GM18511 (cell line): Measurements from ENCODE around the gene AP3B1.
"Not testable (repeated sequence)": the region's sequence is repeated elsewhere in the genome, so short reads cannot be mapped to it uniquely, and the experiment has no call there.

ENCODE experiments used
- ATAC-seq: cut with Tn5 transposase; IDR thresholded peaks from one replicate; pipeline ENCODE4 v1.9.1; 2021; ENCODE audit warnings: mild to moderate bottlenecking, moderate library complexity; ENCODE audit not compliant: unreplicated experiment

The AP3B1 gene

GRCh38 chr5:78245136-78245535 is 49.4 kb downstream of the AP3B1 start:
- no peak for ATAC-seq

DNA sequence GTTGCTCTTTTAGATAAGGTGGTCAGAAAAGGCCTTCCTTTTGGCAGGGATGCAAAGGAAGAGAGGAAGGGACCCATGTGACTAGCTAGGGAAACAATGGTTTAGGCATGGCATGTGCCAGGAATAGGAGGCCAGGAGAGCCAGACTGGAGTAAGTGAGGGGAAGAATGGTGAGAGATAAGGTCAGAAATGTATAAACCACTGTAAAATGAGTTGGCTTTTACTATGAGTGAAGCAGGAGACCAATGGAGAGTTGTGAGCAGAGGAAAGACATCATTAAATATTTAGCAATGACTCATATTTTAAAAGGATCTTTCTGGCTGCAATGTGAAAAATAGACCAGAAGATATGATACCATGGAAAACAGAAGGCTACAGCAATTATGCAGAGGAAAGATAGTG is 50.9 kb downstream of the AP3B1 start:
- no peak for ATAC-seq

DNA sequence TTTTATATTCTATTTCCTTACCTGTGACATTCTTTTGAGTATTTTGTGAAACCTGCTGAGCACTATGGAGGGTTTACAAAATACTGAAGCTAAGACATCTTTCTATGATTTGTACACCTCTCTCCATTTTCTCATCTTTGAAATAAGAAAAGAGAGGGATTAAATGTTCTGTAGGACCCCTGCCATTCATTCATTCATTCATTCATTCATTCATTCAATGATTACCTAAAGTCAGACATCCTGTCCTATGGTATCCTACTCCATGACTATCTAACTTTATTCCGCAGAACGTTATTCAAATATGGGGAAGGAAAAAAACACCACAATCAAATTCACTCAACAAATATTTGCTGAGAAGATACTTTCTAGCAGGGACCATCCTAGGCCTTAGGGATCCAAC is 51.4 kb downstream of the AP3B1 start:
- ATAC-seq = no peak

- ATAC-seq = no peak
Observed at GRCh38 chr5:78242001-78242400, 52.5 kb downstream of the AP3B1 start.

- no peak for ATAC-seq
Observed at GRCh38 chr5:78237911-78238310, 56.6 kb downstream of the AP3B1 start.

DNA sequence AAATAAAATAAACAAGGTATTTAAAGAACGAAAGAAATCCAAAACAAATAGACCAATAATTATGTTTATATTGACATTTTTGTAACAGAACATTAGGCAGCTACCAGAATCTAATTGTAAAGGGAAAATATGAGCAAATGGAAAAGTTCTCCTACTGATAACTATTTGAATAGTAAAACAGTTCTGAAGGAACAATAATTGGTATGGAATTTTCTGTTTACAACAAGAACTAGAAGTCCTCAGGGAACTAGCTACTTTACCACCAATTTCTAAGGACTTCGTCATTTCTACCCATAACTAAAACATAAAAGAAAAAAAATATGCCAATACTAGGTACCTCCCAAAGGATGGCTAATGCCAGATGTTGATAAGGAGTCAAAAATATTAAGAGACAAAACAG is 58.5 kb downstream of the AP3B1 start:
- ATAC-seq = no peak

- ATAC-seq = no peak
Observed at GRCh38 chr5:78235289-78235688, 59.2 kb downstream of the AP3B1 start.

DNA sequence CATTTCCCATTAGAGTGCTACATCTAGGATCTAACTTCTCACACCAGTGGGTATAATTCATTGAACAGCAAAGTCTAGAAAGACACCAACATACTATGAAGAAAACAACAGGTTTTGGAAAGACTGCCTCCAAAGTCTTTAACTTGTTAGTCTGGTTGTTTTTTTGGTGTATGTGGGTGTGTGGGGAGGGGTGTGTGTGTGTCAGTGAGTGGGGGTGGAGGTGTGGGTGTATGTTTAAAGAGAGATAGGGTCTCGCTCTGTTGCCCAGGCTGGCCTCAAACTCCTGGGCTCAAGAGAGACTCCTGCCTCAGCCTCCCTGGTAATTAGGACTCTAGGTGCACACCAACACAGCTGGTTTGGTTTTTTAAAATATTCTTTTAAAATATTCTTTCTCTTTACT is 59.7 kb downstream of the AP3B1 start:
- no peak for ATAC-seq

DNA sequence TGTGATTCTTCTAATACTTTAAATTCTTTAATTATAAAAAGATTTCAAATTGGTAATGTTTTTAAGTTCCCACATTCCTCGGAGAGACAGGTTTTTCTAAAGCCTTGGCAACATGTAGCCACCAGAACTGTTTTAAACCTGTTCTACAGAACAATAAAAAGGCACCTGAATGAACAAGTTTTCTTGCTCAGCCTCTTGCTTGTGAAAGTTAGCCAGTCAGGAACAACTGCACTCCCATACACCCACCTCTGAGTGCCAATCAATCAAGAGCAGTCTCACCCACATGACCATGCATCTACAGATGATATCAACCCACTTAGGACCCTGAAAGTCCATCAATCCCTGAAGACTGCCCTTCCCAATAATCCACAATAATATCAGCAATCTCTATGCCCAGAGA is 62.3 kb downstream of the AP3B1 start:
- no peak for ATAC-seq

GRCh38 chr5:78224358-78224757 is 70.1 kb downstream of the AP3B1 start:
- ATAC-seq = no peak

DNA sequence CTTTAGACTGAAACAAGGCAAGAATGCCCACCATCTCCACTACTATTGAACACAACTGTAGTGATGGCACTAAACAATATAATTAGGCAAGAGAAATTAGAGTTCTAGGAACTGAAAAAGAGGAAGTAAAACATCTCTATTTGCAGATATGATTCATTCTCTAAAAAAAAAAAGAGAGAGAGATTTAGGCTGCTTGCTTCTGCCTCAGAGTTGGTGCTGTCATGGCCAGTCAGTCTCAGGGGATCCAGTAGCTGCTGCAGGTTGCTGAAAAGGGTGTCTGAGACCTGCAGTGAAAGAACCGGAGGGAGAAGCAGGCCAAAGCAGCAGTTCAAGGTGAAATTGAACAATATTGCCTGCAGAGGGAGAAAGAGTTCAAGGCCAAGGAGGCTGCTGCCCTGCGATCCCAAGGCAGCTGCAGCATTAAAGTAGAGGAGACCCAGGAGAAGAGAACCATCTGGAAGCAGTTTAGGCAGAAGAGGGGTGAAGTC is 72.5 kb downstream of the AP3B1 start:
- peak; percentile 100 for ATAC-seq

GRCh38 chr5:78221467-78221866 is 73.0 kb downstream of the AP3B1 start:
- ATAC-seq = no peak

DNA sequence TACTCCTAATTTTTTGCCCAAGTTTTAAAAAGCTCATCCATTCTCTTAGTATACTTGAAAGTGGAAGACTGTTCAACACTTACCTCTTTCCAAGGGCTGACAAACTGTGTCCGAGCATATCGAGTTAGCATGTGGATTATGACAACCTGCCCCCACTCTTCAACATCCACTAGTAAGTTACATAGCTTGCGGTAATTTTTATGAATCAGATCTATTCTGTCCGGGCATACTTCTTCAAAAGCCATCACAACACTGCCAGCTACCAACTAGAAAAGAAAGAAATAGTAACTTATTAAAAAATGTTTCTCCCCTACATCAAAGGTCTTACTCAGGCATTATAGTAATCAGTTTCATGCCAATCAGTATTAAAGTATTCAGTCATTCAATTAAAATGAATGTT is 78.5 kb downstream of the AP3B1 start:
- ATAC-seq = no peak

- no peak for ATAC-seq
Observed at GRCh38 chr5:78215565-78215964, 78.9 kb downstream of the AP3B1 start.

GRCh38 chr5:78213799-78214198 is 80.7 kb downstream of the AP3B1 start:
- ATAC-seq = no peak

- ATAC-seq = no peak
Observed at GRCh38 chr5:78211052-78211451, 83.4 kb downstream of the AP3B1 start.

GRCh38 chr5:78204241-78204640 is 90.3 kb downstream of the AP3B1 start:
- ATAC-seq = no peak

GRCh38 chr5:78203815-78204214 is 90.7 kb downstream of the AP3B1 start:
- no peak for ATAC-seq

- ATAC-seq = no peak
Observed at GRCh38 chr5:78190402-78190801, 104.1 kb downstream of the AP3B1 start.

DNA sequence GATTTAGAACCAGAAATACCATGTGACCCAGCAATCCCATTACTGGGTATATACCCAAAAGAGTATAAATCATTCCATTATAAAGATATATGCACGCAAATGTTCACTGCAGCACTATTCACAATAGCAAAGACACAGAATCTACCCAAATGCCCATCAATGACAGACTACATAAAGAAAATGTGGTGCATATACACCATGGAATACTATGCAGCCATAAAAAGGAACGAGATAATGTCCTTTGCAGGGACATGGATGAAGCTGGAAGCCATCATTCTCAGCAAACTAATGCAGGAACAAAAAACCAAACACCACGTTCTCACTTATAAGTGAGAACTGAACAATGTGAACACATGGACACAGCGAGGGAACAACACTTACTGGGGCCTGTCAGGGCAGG is 105.8 kb downstream of the AP3B1 start:
- ATAC-seq = not testable (repeated sequence)

DNA sequence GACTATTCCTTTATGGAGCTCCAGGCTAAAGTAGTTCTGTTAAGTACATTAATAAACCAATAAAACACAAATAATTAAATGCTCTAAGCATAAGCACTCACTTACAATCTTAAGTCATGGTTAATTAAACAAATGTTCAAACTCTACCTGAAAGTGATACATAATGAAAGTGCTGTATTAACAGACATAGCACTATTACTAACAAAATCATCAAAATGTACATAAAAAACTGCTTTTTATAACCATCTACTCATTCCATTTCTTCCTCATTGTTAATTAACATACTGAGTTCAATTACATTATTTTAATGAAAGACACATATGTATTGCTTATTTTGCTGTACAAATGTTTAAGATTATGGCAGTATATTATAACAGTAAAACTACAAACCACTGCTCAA is 107.3 kb downstream of the AP3B1 start:
- ATAC-seq = no peak

GRCh38 chr5:78182838-78183237 is 111.7 kb downstream of the AP3B1 start:
- ATAC-seq = no peak

- ATAC-seq = no peak
Observed at GRCh38 chr5:78178356-78178755, 116.1 kb downstream of the AP3B1 start.

GRCh38 chr5:78170335-78170734 is 124.2 kb downstream of the AP3B1 start:
- not testable (repeated sequence) for ATAC-seq
